HepG2 (cell line): ENCODE data around the gene CDC34. TPM values are rescaled to one million over a fixed set of nuclear protein-coding genes. Genes with fewer than 3 reads are reported as not detected.

ENCODE experiments used
- ATF1 ChIP-seq: IDR thresholded peaks from 2 replicates; pipeline ENCODE4 v1.6.1; 2016; ENCODE audit warnings: mild to moderate bottlenecking, control low read depth
- CBX5 ChIP-seq: sonication (generic); formaldehyde crosslinking; IDR thresholded peaks from 2 replicates; pipeline ENCODE4 v1.4.0; 2020; ENCODE audit warnings: missing genetic modification reagents, borderline replicate concordance
- FOXK2 ChIP-seq: fragments of 450-650 bp; IDR thresholded peaks from 2 replicates; pipeline ENCODE4 v1.6.1; 2016
- GPN1 ChIP-seq: sonication (generic); formaldehyde crosslinking; IDR thresholded peaks from 2 replicates; pipeline ENCODE4 v1.5.1; 2020; ENCODE audit warnings: missing genetic modification reagents, borderline replicate concordance
- HOXA7 ChIP-seq: sonication (generic); formaldehyde crosslinking; IDR thresholded peaks from 2 replicates; pipeline ENCODE4 v1.8.1; 2022; ENCODE audit warnings: mild to moderate bottlenecking, missing genetic modification reagents, moderate library complexity
- PCBP1 ChIP-seq: fragments of 200-400 bp; formaldehyde crosslinking; IDR thresholded peaks from 2 replicates; pipeline ENCODE4 v1.6.1; 2017; ENCODE audit warnings: mild to moderate bottlenecking, low read depth, low read length, borderline replicate concordance
- PHB2 ChIP-seq: fragments of 450-650 bp; IDR thresholded peaks from 2 replicates; pipeline ENCODE4 v1.6.1; 2018; ENCODE audit not compliant: partially characterized antibody
- RARG ChIP-seq: sonication (generic); formaldehyde crosslinking; IDR thresholded peaks from 2 replicates; pipeline ENCODE4 v1.4.0; 2020; ENCODE audit warnings: low read depth, mild to moderate bottlenecking, missing genetic modification reagents
- RBAK ChIP-seq: sonication (generic); formaldehyde crosslinking; IDR thresholded peaks from 2 replicates; pipeline ENCODE4 v1.5.1; 2020; ENCODE audit warnings: mild to moderate bottlenecking, missing genetic modification reagents
- REXO4 ChIP-seq: sonication (generic); formaldehyde crosslinking; IDR thresholded peaks from 2 replicates; pipeline ENCODE4 v1.8.0; 2022; ENCODE audit warnings: missing genetic modification reagents, mild to moderate bottlenecking, borderline replicate concordance
- SAP130 ChIP-seq: IDR thresholded peaks from 2 replicates; pipeline ENCODE4 v1.6.1; 2016; ENCODE audit warnings: low read depth
- SETDB1 ChIP-seq: sonication (generic); formaldehyde crosslinking; IDR thresholded peaks from 2 replicates; pipeline ENCODE4 v1.5.1; 2020; ENCODE audit warnings: missing genetic modification reagents, mild to moderate bottlenecking, borderline replicate concordance
- SOX6 ChIP-seq, 2 experiments: fragments of 450-650 bp in 1 of 2; sonication (generic) in 1 of 2; formaldehyde crosslinking in 1 of 2; IDR thresholded peaks; 2 replicates each; pipeline versions ENCODE4 v1.4.0 to v1.6.1; 2017 to 2020; ENCODE audit warnings: antibody characterized with exemption in 1 of 2, mild to moderate bottlenecking in 1 of 2, missing genetic modification reagents in 1 of 2
- TBP ChIP-seq: sonication (generic); formaldehyde crosslinking; IDR thresholded peaks from 2 replicates; pipeline ENCODE4 v1.5.0; 2020; ENCODE audit warnings: missing genetic modification reagents
- ZFYVE20 ChIP-seq: sonication (generic); formaldehyde crosslinking; IDR thresholded peaks from 2 replicates; pipeline ENCODE4 v1.8.0; 2023; ENCODE audit warnings: low read depth, mild to moderate bottlenecking, moderate library complexity, missing genetic modification reagents, borderline replicate concordance
- ZIK1 ChIP-seq: sonication (generic); formaldehyde crosslinking; IDR thresholded peaks from 2 replicates; pipeline ENCODE4 v1.5.0; 2020; ENCODE audit warnings: mild to moderate bottlenecking, low read depth, missing genetic modification reagents, borderline replicate concordance
- ZNF225 ChIP-seq: sonication (generic); formaldehyde crosslinking; IDR thresholded peaks from 2 replicates; pipeline ENCODE4 v1.4.0; 2020; ENCODE audit warnings: mild to moderate bottlenecking, missing genetic modification reagents
- ZNF260 ChIP-seq: sonication (generic); formaldehyde crosslinking; IDR thresholded peaks from 2 replicates; pipeline ENCODE4 v1.4.0; 2020; ENCODE audit warnings: missing genetic modification reagents, low read depth, mild to moderate bottlenecking, borderline replicate concordance
- ZNF3 ChIP-seq: IDR thresholded peaks from 2 replicates; pipeline ENCODE4 v1.7.0; 2017; ENCODE audit warnings: inconsistent platforms
- ZNF530 ChIP-seq: sonication (generic); formaldehyde crosslinking; IDR thresholded peaks from 2 replicates; pipeline ENCODE4 v1.5.0; 2020; ENCODE audit warnings: low read depth, mild to moderate bottlenecking, missing genetic modification reagents
- ZNF552 ChIP-seq: sonication (generic); formaldehyde crosslinking; IDR thresholded peaks from 2 replicates; pipeline ENCODE4 v1.9.0; 2022; ENCODE audit warnings: missing genetic modification reagents, mild to moderate bottlenecking, borderline replicate concordance
- ZNF556 ChIP-seq: sonication (generic); formaldehyde crosslinking; IDR thresholded peaks from 2 replicates; pipeline ENCODE4 v1.4.0; 2020; ENCODE audit warnings: mild to moderate bottlenecking, missing genetic modification reagents, borderline replicate concordance
- ZNF563 ChIP-seq: sonication (generic); formaldehyde crosslinking; IDR thresholded peaks from 2 replicates; pipeline ENCODE4 v1.8.0; 2022; ENCODE audit warnings: mild to moderate bottlenecking, moderate library complexity, missing genetic modification reagents
- ZNF614 ChIP-seq: IDR thresholded peaks from 2 replicates; pipeline ENCODE4 v1.6.1; 2018; ENCODE audit warnings: missing biosample characterization, missing genetic modification reagents, inconsistent platforms, borderline replicate concordance
- ZNF773 ChIP-seq: sonication (generic); formaldehyde crosslinking; IDR thresholded peaks from 2 replicates; pipeline ENCODE4 v1.4.0; 2020; ENCODE audit warnings: missing genetic modification reagents, borderline replicate concordance
- ZNF781 ChIP-seq: sonication (generic); formaldehyde crosslinking; IDR thresholded peaks from 2 replicates; pipeline ENCODE4 v1.5.1; 2020; ENCODE audit warnings: borderline replicate concordance, mild to moderate bottlenecking, missing genetic modification reagents; ENCODE audit errors: not compliant biosample characterization
- polyA plus RNA-seq, 8 experiments: library from polyadenylated mRNA; depleted of rRNA in 3 of 8; stranded (reverse) in 7 of 8; unstranded in 1 of 8; fragments of >200 nt; fragmentation: Illumina TruSeq in 4 of 8; extraction: Trizol in 4 of 8; gene quantifications; 2 replicates each; pipeline versions ENCODE4 v1.2.1 to v1.2.3, GENCODE V29; 2011 to 2016; ENCODE audit warnings: low read depth in 4 of 8, missing spikeins in 1 of 8, mixed read lengths in 1 of 8; ENCODE audit not compliant: insufficient read depth in 1 of 8
- total RNA-seq, 5 experiments: library from RNA; depleted of rRNA; stranded (reverse); fragments of >200 nt; fragmentation: Illumina TruSeq; extraction: Trizol; gene quantifications; 2 replicates each; pipeline ENCODE4 v1.2.3, GENCODE V29; 2016; ENCODE audit warnings: low read depth in 1 of 5
- TF ChIP-seq, protein P1 (sequence below): sonication (generic); formaldehyde crosslinking; IDR thresholded peaks from 2 replicates; pipeline ENCODE4 v1.4.0; 2020; ENCODE audit warnings: mild to moderate bottlenecking, missing genetic modification reagents
- TF ChIP-seq, protein P2 (sequence below): sonication (generic); formaldehyde crosslinking; IDR thresholded peaks from 2 replicates; pipeline ENCODE4 v1.8.1; 2023; ENCODE audit warnings: mild to moderate bottlenecking, moderate library complexity, missing genetic modification reagents
- TF ChIP-seq, protein P3 (sequence below): sonication (generic); formaldehyde crosslinking; IDR thresholded peaks from 2 replicates; pipeline ENCODE4 v1.4.0; 2020; ENCODE audit warnings: missing genetic modification reagents

Gene CDC34
- total and polyA plus RNA-seq, 2 of the 13 experiments (the other 11 are each of a cell fraction or from before 2014, with no cell fraction given), result 138 to 150 TPM

DNA sequence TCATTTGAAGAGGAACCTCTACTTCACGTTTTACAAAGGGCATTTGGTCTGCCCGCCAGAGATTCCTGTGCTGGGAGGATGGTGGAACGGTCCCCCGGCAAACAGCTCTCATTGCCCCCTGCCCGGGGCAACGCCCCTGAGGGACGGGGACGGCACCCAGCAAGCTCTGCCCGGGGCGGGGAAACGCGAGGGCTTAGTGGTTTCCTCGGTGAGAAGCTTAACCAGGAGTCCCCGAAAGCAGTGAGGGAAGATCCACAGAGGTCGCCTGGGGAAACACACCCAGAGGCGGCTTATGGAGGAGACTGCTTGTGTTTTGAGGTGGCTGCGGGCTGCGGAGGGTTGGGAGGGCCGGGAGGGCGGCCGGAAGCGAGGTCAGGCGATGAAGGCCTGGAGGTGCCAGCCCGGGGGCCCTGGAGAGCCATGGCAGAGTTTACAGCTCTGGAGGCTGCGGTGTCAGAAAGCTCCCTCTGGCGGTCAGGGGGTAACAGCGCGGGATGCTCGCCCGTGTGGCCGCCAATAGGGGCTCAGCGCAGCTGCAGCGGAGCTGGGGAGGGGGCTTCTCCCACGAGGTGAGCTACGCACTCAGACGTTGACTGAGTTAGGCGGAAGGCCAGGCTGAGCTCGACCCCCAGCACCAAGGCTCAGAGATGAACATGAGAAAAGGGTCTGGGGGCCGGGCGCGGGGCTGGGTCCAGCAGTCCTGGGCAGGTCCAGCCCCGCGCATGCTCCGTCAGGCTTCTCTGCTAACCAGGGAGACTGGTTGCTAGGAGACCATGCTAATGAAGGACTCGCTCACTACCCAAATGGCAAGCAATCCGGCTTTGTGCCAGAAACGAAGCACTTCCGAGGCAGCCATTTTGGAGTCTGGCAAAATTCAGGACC, 24.9 kb upstream of the CDC34 start (continued):
- TF ChIP-seq CBX5 (CRISPR knock-in tag) (no peak; the same call in 1 of the 2 replicates), ZNF225 (CRISPR knock-in tag) (0 out of 2 replicates have a peak, but pooled peaks have one; percentile 50), RBAK (CRISPR knock-in tag) (no peak), ZNF773 (CRISPR knock-in tag) (no peak), ZNF563 (CRISPR knock-in tag) (no peak), SAP130 (CRISPR knock-in tag) (peak; percentile 69; the same call in 1 of the 2 replicates), ZNF3 (CRISPR knock-in tag) (no peak), SOX6 (IDR thresholded peaks at IDR 0.05) (no peak), SOX6 (CRISPR knock-in tag; IDR thresholded peaks at IDR 0.05) (no peak), REXO4 (CRISPR knock-in tag) (no peak), RARG (no peak), ZNF530 (CRISPR knock-in tag) (no peak), ZNF781 (CRISPR knock-in tag) (no peak), PCBP1 (no peak), ZNF552 (no peak), ATF1 (CRISPR knock-in tag) (no peak), ZNF614 (CRISPR knock-in tag) (no peak), GPN1 (no peak), ZNF260 (no peak), ZNF556 (CRISPR knock-in tag) (peak; percentile 81), HOXA7 (no peak), PHB2 (no peak), SETDB1 (no peak), ZFYVE20 (CRISPR knock-in tag) (no peak), ZIK1 (CRISPR knock-in tag) (no peak), FOXK2 (no peak), TBP (CRISPR knock-in tag) (no peak)
- TF ChIP-seq, protein P1, sequence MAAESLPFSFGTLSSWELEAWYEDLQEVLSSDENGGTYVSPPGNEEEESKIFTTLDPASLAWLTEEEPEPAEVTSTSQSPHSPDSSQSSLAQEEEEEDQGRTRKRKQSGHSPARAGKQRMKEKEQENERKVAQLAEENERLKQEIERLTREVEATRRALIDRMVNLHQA (CRISPR knock-in tag), result no peak
- TF ChIP-seq, protein P2, sequence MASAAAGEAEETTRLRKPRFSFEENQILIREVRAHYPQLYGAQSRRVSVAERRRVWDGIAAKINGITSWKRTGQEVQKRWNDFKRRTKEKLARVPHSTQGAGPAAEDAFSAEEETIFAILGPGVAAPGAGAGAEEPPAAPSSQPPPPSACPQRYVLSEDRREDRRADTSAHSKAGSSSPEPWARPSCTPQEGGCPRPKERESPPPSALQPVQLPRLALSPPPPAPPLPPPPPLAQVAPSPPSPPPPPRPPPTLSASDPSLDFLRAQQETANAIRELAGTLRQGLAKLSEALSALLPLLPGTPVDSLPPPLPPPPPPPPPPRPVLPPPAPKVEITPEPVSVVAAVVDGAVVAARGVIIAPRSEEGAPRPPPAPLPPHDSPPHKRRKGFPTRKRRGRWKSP (CRISPR knock-in tag), result peak; percentile 62
- TF ChIP-seq, protein P3, sequence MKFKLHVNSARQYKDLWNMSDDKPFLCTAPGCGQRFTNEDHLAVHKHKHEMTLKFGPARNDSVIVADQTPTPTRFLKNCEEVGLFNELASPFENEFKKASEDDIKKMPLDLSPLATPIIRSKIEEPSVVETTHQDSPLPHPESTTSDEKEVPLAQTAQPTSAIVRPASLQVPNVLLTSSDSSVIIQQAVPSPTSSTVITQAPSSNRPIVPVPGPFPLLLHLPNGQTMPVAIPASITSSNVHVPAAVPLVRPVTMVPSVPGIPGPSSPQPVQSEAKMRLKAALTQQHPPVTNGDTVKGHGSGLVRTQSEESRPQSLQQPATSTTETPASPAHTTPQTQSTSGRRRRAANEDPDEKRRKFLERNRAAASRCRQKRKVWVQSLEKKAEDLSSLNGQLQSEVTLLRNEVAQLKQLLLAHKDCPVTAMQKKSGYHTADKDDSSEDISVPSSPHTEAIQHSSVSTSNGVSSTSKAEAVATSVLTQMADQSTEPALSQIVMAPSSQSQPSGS, result 0 out of 2 replicates have a peak, but pooled peaks have one; percentile 26
